IMR-90 (cell line): ENCODE data around the gene MEIKIN.

Source experiments
- CEBPB ChIP-seq: IDR thresholded peaks from 2 replicates; pipeline ENCODE4 v1.6.1; 2012; ENCODE audit warnings: low read depth, low read length, improper control_type of control experiment
- CHD1 ChIP-seq: IDR thresholded peaks from 2 replicates; pipeline ENCODE4 v1.6.1; 2012; ENCODE audit warnings: low read depth, low read length, improper control_type of control experiment
- MAFK ChIP-seq: IDR thresholded peaks from 2 replicates; pipeline ENCODE4 v1.6.1; 2012; ENCODE audit warnings: low read depth, low read length, improper control_type of control experiment
- RCOR1 ChIP-seq: IDR thresholded peaks from 2 replicates; pipeline ENCODE4 v1.6.1; 2012; ENCODE audit warnings: mild to moderate bottlenecking, low read length, improper control_type of control experiment; ENCODE audit not compliant: insufficient replicate concordance
- TF ChIP-seq, protein P1 (sequence below): conservative IDR thresholded peaks from 2 replicates; pipeline ENCODE4 v1.5.1; 2012; ENCODE audit warnings: mild to moderate bottlenecking, low read depth, low read length, improper control_type of control experiment

DNA sequence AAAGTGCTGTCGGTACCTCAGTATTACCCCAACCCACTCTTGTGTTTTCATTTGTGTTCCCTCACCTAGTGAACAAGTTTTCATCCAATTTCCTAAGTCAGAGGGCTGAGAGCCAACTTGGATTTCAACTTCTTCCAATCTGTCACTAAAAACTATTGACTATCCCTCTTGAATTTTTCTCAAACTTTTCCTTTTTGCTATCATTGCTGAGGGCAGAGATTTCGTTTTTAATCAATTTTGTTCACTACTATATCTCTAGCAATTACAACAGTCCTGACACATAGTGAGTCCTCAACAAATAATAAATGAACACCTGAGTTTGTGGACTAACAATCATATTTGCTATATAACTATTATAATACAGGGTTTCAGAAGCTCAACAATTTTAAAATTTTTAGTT is 29.0 kb downstream of the MEIKIN start:
- TF ChIP-seq, protein P1, sequence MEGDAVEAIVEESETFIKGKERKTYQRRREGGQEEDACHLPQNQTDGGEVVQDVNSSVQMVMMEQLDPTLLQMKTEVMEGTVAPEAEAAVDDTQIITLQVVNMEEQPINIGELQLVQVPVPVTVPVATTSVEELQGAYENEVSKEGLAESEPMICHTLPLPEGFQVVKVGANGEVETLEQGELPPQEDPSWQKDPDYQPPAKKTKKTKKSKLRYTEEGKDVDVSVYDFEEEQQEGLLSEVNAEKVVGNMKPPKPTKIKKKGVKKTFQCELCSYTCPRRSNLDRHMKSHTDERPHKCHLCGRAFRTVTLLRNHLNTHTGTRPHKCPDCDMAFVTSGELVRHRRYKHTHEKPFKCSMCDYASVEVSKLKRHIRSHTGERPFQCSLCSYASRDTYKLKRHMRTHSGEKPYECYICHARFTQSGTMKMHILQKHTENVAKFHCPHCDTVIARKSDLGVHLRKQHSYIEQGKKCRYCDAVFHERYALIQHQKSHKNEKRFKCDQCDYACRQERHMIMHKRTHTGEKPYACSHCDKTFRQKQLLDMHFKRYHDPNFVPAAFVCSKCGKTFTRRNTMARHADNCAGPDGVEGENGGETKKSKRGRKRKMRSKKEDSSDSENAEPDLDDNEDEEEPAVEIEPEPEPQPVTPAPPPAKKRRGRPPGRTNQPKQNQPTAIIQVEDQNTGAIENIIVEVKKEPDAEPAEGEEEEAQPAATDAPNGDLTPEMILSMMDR, result no peak
- TF ChIP-seq CEBPB (no peak), RCOR1 (no peak), MAFK (no peak), CHD1 (no peak)
